ENCODE results near the gene DOCK3. TPM values are rescaled to one million over a fixed set of nuclear protein-coding genes. Genes with fewer than 3 reads are reported as not detected.
"Not testable (repeated sequence)": the region's sequence is repeated elsewhere in the genome, so short reads cannot be mapped to it uniquely, and the experiment has no call there.

Gene DOCK3
- total RNA-seq, 2 donors from 2014 or later: 0.02 to 0.32 TPM

DNA sequence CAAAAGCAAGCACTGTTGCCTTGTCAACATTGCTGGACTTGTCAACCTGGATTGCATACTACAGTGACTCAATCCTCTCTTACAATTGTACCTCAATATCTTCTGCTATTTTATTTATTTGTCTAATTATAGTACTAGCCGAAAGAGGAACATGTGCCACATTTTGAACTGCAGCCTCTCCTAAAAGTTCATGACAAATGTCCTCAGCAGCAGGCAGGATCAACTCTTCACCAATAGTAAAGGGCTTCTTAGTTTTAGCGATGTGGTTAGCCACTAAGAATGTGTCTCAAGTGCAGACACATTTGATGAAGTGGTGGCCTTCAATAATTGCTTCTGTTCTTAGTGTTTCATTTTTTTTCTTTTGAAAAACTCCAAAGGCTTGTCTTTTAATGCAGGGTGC lies 13.2 kb downstream of the DOCK3 start:
- Histone ChIP-seq H3K4me3 (no peak overlapping the region), H3K27ac (no peak overlapping the region), H3K36me3 (no peaks in the 10 kb centered on the region), H3K4me1 (no peaks in the 10 kb centered on the region), H3K27me3 (no peaks in the 10 kb centered on the region), H3K9ac (ENCODE audit: low read depth in 2 of 2, low read length in 2 of 2) (no peak overlapping the region), H3K9me3 (no peaks in the 10 kb centered on the region)
- intact Hi-C loops (cut with DNase I): no loop called here
- TF ChIP-seq, protein P1, sequence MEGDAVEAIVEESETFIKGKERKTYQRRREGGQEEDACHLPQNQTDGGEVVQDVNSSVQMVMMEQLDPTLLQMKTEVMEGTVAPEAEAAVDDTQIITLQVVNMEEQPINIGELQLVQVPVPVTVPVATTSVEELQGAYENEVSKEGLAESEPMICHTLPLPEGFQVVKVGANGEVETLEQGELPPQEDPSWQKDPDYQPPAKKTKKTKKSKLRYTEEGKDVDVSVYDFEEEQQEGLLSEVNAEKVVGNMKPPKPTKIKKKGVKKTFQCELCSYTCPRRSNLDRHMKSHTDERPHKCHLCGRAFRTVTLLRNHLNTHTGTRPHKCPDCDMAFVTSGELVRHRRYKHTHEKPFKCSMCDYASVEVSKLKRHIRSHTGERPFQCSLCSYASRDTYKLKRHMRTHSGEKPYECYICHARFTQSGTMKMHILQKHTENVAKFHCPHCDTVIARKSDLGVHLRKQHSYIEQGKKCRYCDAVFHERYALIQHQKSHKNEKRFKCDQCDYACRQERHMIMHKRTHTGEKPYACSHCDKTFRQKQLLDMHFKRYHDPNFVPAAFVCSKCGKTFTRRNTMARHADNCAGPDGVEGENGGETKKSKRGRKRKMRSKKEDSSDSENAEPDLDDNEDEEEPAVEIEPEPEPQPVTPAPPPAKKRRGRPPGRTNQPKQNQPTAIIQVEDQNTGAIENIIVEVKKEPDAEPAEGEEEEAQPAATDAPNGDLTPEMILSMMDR (IDR thresholded peaks at IDR 0.05): no peak
- DNase-seq: no peak

GRCh38 chr3:50688602-50689001 lies 13.9 kb downstream of the DOCK3 start:
- H3K4me3 ChIP-seq; DNase-seq; H3K27me3 ChIP-seq; H3K36me3 ChIP-seq; intact Hi-C loops (cut with DNase I); H3K4me1 ChIP-seq; H3K27ac ChIP-seq; H3K9me3 ChIP-seq; H3K9ac ChIP-seq (ENCODE audit: low read depth in 2 of 2, low read length in 2 of 2): not testable (repeated sequence)

DNA sequence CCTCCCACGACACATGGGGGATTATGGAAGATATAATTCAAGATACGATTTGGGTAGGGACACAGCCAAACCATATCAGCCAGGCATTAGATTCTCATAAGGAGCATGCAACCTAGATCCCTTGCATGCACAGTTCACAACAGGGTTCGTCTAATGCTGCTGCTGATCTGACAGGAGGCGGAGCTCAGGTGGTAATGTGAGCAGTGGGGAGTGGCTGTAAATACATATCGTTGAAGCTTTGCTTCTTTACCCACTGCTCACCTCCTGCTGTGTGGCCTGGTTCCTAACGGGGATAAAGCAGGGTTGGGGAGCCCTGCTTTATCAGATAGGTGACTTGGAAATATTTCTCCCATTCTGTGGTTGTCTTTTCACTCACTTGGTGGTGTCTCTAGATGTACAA lies 14.8 kb downstream of the DOCK3 start:
- H3K36me3 ChIP-seq: no peaks in the 10 kb centered on the region
- H3K4me1 ChIP-seq: no peaks in the 10 kb centered on the region
- no peak overlapping the region for H3K27ac ChIP-seq
- no peak overlapping the region for H3K4me3 ChIP-seq
- TF ChIP-seq, protein P1 (IDR thresholded peaks at IDR 0.05): no peak
- no peak for DNase-seq
- intact Hi-C loops (cut with DNase I): no loop called here
- H3K27me3 ChIP-seq: no peaks in the 10 kb centered on the region
- no peaks in the 10 kb centered on the region for H3K9me3 ChIP-seq
- no peak overlapping the region for H3K9ac ChIP-seq (ENCODE audit: low read depth in 2 of 2, low read length in 2 of 2)

- no peaks in the 10 kb centered on the region for H3K36me3 ChIP-seq
- DNase-seq: no peak
- no peaks in the 10 kb centered on the region for H3K27me3 ChIP-seq
- H3K4me1 ChIP-seq: no peaks in the 10 kb centered on the region
- TF ChIP-seq, protein P1 (IDR thresholded peaks at IDR 0.05): no peak
- H3K27ac ChIP-seq: no peak overlapping the region
- no peak overlapping the region for H3K9ac ChIP-seq (ENCODE audit: low read depth in 2 of 2, low read length in 2 of 2)
- no peak overlapping the region for H3K4me3 ChIP-seq
- H3K9me3 ChIP-seq: no peaks in the 10 kb centered on the region
- intact Hi-C loops (cut with DNase I): no loop called here
Observed at GRCh38 chr3:50695031-50695430, 20.3 kb downstream of the DOCK3 start.

- no peaks in the 10 kb centered on the region for H3K36me3 ChIP-seq
- intact Hi-C loops (cut with DNase I): no loop called here
- TF ChIP-seq, protein P1 (IDR thresholded peaks at IDR 0.05): no peak
- no peak overlapping the region for H3K4me3 ChIP-seq
- no peak for DNase-seq
- H3K9me3 ChIP-seq: no peaks in the 10 kb centered on the region
- no peaks in the 10 kb centered on the region for H3K4me1 ChIP-seq
- no peak overlapping the region for H3K9ac ChIP-seq (ENCODE audit: low read depth in 2 of 2, low read length in 2 of 2)
- no peak overlapping the region for H3K27ac ChIP-seq
- no peaks in the 10 kb centered on the region for H3K27me3 ChIP-seq
Observed at GRCh38 chr3:50696276-50696675, 21.5 kb downstream of the DOCK3 start.

GRCh38 chr3:50698269-50698668 lies 23.5 kb downstream of the DOCK3 start:
- no peak for DNase-seq
- no peaks in the 10 kb centered on the region for H3K36me3 ChIP-seq
- H3K9ac ChIP-seq (ENCODE audit: low read depth in 2 of 2, low read length in 2 of 2): no peak overlapping the region
- H3K9me3 ChIP-seq: no peaks in the 10 kb centered on the region
- intact Hi-C loops (cut with DNase I): no loop called here
- H3K4me1 ChIP-seq: no peaks in the 10 kb centered on the region
- H3K27ac ChIP-seq: no peak overlapping the region
- no peaks in the 10 kb centered on the region for H3K27me3 ChIP-seq
- TF ChIP-seq, protein P1 (IDR thresholded peaks at IDR 0.05): no peak
- no peak overlapping the region for H3K4me3 ChIP-seq
